Body of pancreas (tissue), 4 donors: ENCODE results near the gene IGFALS. TPM values are rescaled to one million over a fixed set of nuclear protein-coding genes. Genes with fewer than 3 reads are reported as not detected.

ENCODE experiments used
- ATAC-seq: fragments of 150-250 bp; one replicate; pipeline ENCODE4 v1.9.1; 2016
- DNase-seq, 4 donors: peaks; one replicate each; pipeline ENCODE4 v3.0.0-alpha.2; 2019
- H3K27ac ChIP-seq, 4 donors: fragments of 200-600 bp; sonication (generic); 1 replicate in 3 of 4; 2 replicates in 1 of 4; pipeline versions ENCODE4 v1.5.1 to v1.6.1; 2016 to 2019; ENCODE audit warnings: mild to moderate bottlenecking in 1 of 4, mixed read lengths in 1 of 4, moderate library complexity in 1 of 4
- H3K27me3 ChIP-seq, 2 donors: fragments of 200-600 bp; sonication (generic); one replicate each; pipeline ENCODE4 v1.6.0; 2016; ENCODE audit warnings: mild to moderate bottlenecking in 1 of 2
- H3K36me3 ChIP-seq, 2 donors: fragments of 200-600 bp; sonication (generic); replicated peaks in 1 of 2; 2 replicates each; pipeline ENCODE4 v1.5.1; 2016; ENCODE audit warnings: low read depth in 2 of 2; ENCODE audit not compliant: insufficient read depth in 1 of 2
- H3K4me1 ChIP-seq: fragments of 200-600 bp; sonication (generic); one replicate; pipeline ENCODE4 v1.6.0; 2016
- H3K4me3 ChIP-seq, 2 donors: fragments of 200-600 bp; sonication (generic); 1 replicate in 1 of 2; 2 replicates in 1 of 2; pipeline ENCODE4 v1.5.1; 2016 to 2019
- H3K9me3 ChIP-seq, 3 donors: fragments of 200-600 bp; sonication (generic); 1 replicate in 2 of 3; 2 replicates in 1 of 3; pipeline ENCODE4 v1.5.1; 2016
- CTCF ChIP-seq, 7 experiments: fragments of 450-650 bp in 4 of 7; fragments of 200-600 bp in 3 of 7; sonication (generic) in 3 of 7; IDR thresholded peaks; one replicate each; pipeline ENCODE4 v1.5.1; 2016 to 2019; ENCODE audit warnings: antibody characterized with exemption in 7 of 7
- POLR2A ChIP-seq, 3 donors: fragments of 450-650 bp; IDR thresholded peaks; one replicate each; pipeline ENCODE4 v1.6.1; 2016; ENCODE audit warnings: antibody characterized with exemption in 3 of 3, mild to moderate bottlenecking in 2 of 3
- whole genome bisulfite sequencing, 2 donors: methylation state at CpG; one replicate each; pipeline ENCODE4 v1.1.5; 2017; 5-methylcytosine and 5-hydroxymethylcytosine counted together
- intact Hi-C: fragments of 100-400 bp; cut with DNase I; formaldehyde crosslinking; loops from one replicate; pipeline ENCODE4 v1.15.1; 2023
- total RNA-seq, 2 donors: library from RNA; depleted of rRNA; stranded (reverse); fragments of >200 nt; gene quantifications; one replicate each; pipeline ENCODE4 v1.1.0, GENCODE V29; 2016

Gene IGFALS
- total RNA-seq, 2 donors from 2014 or later = 5.2 to 9.2 TPM

- WGBS, 2 donors = 92 to 93% methylated on average over 18 to 31 of the region's 31 CpGs
- Histone ChIP-seq H3K36me3 (peaks cover 1 to 33% of the 10 kb centered on the region in 2 donors), H3K27me3 (no peaks in the 10 kb centered on the region), H3K9me3 (no peaks in the 10 kb centered on the region), H3K4me1 (no peaks in the 10 kb centered on the region), H3K4me3 (no peak overlapping the region), H3K27ac (no peak overlapping the region)
- intact Hi-C loops = no loop called here
- no peak for ATAC-seq
- TF ChIP-seq POLR2A (IDR thresholded peaks at IDR 0.05) = no peak
- TF ChIP-seq CTCF (IDR thresholded peaks at IDR 0.05) = no peak
- no peak for DNase-seq
Measured at GRCh38 chr16:1746693-1747195, 46.8 kb downstream of the IGFALS start.

GRCh38 chr16:1745900-1746692 lies 47.4 kb downstream of the IGFALS start:
- intact Hi-C loops = no loop called here

GRCh38 chr16:1745181-1745899 lies 48.2 kb downstream of the IGFALS start:
- ATAC-seq = no peak
- no peak for DNase-seq
- WGBS, 2 donors = 91 to 98% methylated on average over 8 to 25 of the region's 25 CpGs

More at GRCh38 chr16:1745900-1746692, 47.4 kb downstream of the IGFALS start:
- no peak for ATAC-seq
- Histone ChIP-seq H3K27ac (no peak overlapping the region), H3K9me3 (no peaks in the 10 kb centered on the region), H3K4me1 (no peaks in the 10 kb centered on the region), H3K4me3 (no peak overlapping the region), H3K27me3 (no peaks in the 10 kb centered on the region), H3K36me3 (peaks cover 0 to 27% of the 10 kb centered on the region in 2 donors)
- TF ChIP-seq CTCF (IDR thresholded peaks at IDR 0.05) (no peak), POLR2A (IDR thresholded peaks at IDR 0.05) (no peak)
- DNase-seq = no peak
- 90 to 96% methylated on average over 12 to 28 of the region's 29 CpGs for WGBS, 2 donors

GRCh38 chr16:1744338-1744840 lies 49.1 kb downstream of the IGFALS start:
- peaks cover 0 to 25% of the 10 kb centered on the region in 2 donors for H3K36me3 ChIP-seq
- H3K4me1 ChIP-seq = no peaks in the 10 kb centered on the region
- no peak for TF ChIP-seq POLR2A (IDR thresholded peaks at IDR 0.05)
- H3K27me3 ChIP-seq = no peaks in the 10 kb centered on the region
- no peaks in the 10 kb centered on the region for H3K9me3 ChIP-seq
- WGBS, 2 donors = 91 to 97% methylated on average over 14 to 21 of the region's 24 CpGs
- DNase-seq (no peak), ATAC-seq (no peak)
- intact Hi-C loops = no loop called here
- no peak overlapping the region for H3K27ac ChIP-seq
- no peak overlapping the region for H3K4me3 ChIP-seq

More at GRCh38 chr16:1745181-1745899, 48.2 kb downstream of the IGFALS start:
- Histone ChIP-seq H3K4me1 (no peaks in the 10 kb centered on the region), H3K27ac (no peak overlapping the region), H3K9me3 (no peaks in the 10 kb centered on the region), H3K27me3 (no peaks in the 10 kb centered on the region), H3K4me3 (no peak overlapping the region), H3K36me3 (peaks cover 0 to 29% of the 10 kb centered on the region in 2 donors)
- TF ChIP-seq CTCF (IDR thresholded peaks at IDR 0.05) (no peak), POLR2A (IDR thresholded peaks at IDR 0.05) (no peak)
- intact Hi-C loops = no loop called here
